NCI-H1092 treated with DMSO at 0.1 percent for 48 hours (cell line): ENCODE data around the gene MAPK8IP2.
"Not testable (repeated sequence)": the region's sequence is repeated elsewhere in the genome, so short reads cannot be mapped to it uniquely, and the experiment has no call there.

Source experiments
- DNase-seq: peaks from one replicate; lab custom pipeline; 2025; lab: John Stamatoyannopoulos, UW

The MAPK8IP2 gene

DNA sequence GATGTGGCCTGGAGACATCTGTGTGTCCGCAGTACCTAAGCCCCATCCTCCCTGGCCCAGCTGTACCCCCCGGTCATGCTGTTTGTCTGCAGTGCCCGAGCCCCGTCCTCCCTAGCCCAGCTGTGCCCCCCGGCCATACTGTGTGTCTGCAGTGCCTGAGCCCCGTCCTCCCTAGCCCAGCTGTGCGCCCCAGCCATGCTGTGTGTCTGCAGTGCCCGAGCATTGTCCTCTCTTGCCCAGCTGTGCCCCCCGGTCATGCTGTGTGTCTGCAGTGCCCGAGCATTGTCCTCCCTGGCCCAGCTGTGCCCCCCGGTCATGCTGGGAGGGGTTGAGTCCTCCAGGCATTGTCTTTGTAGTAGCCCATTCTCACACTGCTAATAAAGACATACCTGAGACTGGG lies 35.0 kb downstream of the MAPK8IP2 start:
- DNase-seq = no peak

DNA sequence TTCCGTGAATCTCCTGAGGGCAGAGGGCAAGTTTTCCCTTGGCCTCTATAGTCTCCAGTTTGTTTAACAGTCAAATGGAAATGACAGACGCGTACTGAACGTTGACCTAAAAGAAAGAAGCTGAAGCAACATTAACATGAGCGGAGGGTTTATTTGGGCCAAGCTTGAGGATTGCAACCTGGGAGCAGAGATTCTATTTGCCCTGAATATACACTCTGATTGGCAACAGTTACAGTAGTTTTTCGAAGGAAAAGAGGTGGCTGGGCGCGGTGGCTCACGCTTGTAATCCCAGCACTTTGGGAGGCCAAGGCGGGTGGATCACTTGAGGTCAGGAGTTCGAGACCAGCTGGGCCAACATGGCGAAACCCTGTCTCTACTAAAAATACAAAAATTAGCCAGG lies 39.7 kb downstream of the MAPK8IP2 start:
- not testable (repeated sequence) for DNase-seq

DNA sequence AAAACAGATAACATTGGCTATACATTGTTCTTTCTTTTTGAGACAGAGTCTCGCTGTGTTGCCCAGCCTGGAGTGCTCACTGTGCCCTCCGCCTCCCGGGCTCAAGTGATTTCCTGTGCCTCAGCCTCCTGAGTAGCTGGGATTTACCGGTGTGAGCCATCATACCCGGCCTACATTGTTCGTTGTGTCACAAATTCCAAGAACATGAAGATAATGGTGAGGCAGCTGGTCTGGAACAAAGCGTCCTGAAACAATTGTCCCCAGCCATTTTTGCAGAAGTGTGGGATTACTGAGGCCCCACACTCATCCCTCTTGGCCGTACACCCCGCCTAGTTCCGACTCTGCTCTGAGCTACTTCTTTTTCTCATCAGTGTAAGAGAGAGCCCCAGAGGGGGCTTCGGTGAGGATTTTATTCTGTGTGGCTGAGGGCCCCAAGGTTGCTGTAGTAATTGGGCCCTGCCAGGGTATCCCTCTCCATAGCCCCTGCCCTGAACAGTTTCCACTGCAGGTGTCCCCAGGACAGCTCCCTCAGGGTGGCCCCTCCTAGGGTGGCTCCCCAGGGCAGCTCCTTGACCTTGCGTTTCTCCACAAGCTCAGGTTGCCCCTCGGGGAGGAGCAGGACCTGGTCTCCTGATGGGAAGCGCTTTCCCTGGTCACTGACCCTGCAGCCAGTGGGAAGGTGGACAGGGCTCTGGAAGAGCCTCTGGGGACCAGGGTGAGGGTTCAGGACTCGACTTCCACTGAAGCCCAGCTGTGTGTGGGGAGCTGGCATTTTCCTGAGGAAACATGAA lies 40.5 kb downstream of the MAPK8IP2 start:
- DNase-seq = no peak

DNA sequence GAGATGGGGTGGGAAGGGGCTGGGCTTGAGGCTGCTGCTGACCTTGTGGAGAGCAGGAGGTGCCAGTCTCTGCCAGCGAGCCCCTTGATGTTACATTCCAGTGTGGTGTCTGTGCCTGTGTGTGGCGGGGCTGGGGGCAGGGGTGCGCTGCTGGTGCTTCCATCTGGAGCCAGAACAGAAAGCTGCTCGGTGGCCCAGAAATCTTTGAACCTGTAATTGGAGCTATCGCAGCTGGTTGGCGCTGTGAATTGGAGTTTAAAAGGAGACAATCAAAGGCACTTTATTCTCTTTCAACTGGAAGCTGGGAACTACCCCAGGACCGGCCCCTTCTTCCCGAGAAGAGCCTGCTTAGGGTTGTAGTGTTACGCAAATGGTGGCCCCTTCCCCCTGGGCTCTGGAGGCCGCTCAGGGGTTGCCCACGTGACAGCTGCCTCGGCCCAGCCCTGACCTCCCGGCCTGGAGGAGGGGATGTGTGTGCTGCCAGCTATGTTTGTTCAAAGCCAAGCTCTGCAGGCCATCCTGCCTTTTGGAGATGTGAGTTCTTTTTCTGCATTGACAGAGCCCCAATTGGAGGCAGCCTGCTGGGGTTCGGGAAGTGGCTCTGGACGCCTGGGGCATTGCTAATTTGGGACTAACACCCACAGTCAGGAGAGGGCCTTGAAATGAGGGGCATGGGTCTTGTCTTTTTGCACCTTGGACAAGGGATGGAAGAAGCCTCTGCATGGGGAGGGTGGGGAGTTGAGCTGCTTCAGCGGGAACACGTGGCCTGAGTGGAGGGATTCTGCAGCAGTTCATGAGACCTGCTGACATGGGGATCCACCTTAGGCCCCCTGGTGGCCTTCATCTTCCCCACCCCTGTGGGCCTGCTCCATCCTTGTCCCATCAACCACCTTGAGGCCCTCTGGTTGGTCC lies 41.4 kb downstream of the MAPK8IP2 start:
- no peak for DNase-seq

DNA sequence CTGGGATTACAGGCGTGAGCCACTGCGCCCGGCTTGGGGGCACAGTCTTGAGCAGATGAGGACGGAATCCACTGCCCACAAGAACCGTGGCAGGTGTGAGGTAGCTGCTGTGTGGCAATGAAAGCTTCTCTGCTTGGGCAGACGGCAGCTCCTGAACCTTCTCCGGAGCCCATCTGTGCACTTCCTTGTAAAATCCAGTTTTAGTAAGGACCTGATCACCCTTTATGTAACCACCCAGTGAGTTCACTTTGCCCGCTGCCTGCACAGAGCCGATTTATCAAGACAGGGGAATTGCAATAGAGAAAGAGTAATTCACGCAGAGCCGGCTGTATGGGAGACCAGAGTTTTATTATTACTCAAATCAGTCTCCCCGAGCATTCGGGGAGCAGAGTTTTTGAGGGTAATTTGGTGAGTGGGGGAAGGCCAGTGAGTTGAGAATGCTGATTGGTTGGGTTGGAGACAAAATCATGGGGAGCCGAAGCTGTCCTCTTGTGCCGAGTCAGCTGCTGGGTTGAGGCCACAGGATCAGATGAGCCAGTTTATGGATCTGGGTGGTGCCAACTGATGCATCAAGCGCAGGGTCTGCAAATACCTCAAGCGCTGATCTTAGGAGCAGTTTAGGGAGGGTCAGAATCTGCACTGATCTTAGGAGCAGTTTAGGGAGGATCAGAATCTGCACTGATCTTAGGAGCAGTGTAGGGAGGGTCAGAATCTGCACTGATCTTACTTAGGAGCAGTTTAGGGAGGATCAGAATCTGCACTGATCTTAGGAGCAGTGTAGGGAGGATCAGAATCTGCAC lies 42.6 kb downstream of the MAPK8IP2 start:
- DNase-seq = not testable (repeated sequence)

DNA sequence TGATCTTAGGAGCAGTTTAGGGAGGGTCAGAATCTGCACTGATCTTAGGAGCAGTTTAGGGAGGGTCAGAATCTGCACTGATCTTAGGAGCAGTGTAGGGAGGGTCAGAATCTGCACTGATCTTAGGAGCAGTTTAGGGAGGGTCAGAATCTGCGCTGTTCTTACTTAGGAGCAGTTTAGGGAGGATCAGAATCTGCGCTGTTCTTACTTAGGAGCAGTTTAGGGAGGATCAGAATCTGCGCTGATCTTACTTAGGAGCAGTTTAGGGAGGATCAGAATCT lies 43.2 kb downstream of the MAPK8IP2 start:
- DNase-seq = not testable (repeated sequence)

DNA sequence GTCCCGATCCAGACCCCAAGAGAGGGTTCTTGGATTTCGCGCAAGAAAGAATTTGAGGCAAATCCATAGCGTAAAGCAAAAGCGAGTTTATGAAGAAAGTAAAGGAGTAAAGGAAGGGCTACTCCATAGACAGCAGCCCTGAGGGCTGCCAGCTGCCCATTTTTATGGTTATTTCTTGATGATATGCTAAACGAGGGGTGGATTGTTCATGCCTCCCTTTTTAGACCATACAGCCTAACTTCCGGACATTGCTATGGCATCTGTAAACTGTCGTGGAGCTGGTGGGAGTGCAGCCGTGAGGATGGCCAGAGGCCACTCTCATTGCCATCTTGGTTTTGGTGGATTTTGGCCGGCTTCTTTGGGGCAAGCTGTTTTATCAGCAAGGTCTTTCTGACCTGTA lies 52.7 kb downstream of the MAPK8IP2 start:
- DNase-seq = no peak

DNA sequence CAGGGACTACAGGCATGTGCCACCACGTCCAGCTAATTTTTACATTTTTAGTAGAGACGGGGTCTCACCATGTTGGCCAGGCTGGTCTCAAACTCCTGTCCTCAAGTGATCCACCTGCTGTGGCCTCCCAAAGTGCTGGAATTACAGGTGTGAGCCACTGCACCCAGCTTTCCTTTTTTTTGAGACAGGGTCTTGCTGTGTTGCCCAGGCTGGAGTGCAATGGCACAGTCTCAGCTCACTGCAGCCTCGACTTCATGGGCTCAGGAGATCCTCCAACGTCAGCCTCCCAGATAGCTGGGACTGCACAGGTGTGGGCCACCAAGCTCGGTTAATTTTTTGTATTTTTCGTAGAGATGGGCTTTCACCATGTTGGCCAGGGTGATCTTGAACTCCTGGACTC lies 54.1 kb downstream of the MAPK8IP2 start:
- not testable (repeated sequence) for DNase-seq

DNA sequence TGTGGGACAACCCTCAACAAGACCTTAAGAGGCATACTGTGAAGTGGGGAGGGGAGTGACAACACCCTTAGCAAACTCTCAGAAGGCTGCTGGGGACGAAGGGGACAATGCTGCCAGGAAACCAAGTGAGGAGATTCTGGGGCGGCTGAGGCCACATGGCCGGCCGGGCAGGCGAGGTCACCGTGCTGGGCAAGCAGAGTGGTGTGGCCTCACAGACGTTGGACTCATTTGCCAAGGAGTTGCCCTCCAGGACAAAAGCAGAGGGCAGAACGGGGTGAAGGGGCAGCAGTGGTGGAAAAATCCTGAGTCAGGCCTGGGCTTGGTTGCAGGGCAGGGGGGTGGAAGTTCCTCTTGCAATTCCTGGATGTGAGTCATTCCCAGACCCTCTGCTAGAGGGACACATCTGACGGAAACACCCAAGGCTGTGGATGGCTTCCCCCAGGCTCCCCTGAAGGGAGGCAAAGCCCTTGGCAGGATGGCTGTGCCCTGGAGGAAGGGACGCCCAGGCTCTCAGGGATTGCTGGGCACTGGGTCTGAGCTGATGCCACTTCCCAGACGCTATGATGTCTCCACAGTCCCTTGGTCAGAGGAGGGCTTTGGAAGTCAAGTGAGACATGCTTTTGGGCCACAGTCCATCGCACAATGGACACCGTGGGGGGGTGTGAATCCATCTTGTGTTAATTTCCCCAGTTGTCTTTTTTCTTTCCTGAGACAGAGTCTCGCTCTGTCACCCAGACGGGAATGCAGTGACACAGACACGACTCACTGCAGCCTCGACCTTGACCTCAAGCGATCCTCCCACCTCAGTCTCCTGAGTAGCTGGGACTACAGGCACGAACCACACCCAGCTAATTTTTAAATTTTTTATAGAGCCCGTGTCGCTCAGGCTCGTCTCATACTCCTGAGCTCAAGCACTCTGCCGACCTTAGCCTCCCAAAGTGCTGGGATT lies 55.8 kb downstream of the MAPK8IP2 start:
- no peak for DNase-seq

DNA sequence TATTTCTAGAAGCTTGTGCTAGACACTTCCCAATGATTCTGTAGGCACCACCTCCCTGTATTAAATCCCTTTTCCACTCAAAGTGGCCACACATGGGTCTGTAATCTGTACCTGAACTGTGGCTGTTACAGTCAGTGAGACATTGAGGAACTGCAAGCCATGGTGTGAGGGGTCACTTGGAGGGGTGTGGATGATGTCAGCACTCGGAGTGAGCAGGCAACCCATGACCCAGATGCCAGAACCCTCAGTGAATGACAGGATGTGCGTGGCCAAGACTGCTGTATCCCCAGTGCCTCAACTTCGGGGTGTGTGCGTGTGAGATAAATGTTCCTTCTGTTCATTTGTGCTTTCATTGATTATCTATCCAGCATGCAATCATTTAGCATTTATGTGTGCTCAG lies 57.3 kb downstream of the MAPK8IP2 start:
- no peak for DNase-seq

DNA sequence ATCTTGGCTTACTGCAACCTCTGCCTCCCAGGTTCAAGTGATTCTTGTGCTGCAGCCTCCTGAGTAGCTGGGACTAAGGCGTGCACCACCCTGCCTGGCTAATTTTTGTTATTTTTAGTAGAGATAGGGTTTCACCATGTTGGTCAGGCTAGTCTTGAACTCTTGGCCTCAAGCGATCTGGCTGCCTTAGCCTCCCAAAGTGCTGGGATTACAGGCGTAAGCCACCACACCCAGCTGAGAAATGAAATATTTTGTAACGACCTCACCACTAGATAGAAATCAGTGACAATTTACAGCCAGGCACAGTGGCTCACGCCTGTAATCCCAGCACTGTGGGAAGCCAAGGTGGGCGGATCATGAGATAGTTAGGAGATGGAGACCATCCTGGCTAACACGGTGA lies 59.1 kb downstream of the MAPK8IP2 start:
- not testable (repeated sequence) for DNase-seq

DNA sequence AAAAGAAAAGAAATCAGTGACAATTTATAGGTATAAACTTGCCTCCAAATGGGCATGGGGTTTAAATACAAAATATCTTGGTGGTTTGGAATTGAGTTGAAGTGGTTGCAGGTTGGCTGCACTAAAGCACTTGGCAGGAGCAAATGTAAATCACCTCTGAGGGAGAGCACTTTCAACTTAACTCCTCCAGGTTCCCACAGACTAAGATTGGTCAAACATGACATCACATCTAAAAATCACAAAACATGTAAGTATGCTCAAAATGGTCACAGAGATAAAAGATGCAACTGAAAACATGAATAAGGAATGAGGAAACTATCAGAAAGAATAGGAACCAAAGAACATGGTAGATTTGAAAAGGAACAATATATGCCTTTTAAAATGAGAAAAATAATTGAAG lies 59.7 kb downstream of the MAPK8IP2 start:
- DNase-seq = no peak
